Heart left ventricle (tissue), 16 donors: ENCODE measurements around the gene GUCA2A. TPM values are rescaled to one million over a fixed set of nuclear protein-coding genes. Genes with fewer than 3 reads are reported as not detected.

Experiments
- ATAC-seq, 4 donors: fragments of 200-7000 bp; cut with Tn5 transposase; one replicate each; pipeline ENCODE4 v1.9.1; 2020 to 2022; ENCODE audit warnings: moderate library complexity in 4 of 4, mild to moderate bottlenecking in 3 of 4, moderate number of reproducible peaks in 1 of 4
- DNase-seq, 5 donors: peaks; one replicate each; pipeline ENCODE4 v3.0.0-alpha.2; 2020
- H3K27ac ChIP-seq, 12 donors: fragments of 200-600 bp; sonication (generic) in 4 of 12; one replicate each; pipeline versions ENCODE4 v1.5.0 to v1.8.0; 2016 to 2022; ENCODE audit warnings: mild to moderate bottlenecking in 2 of 12
- H3K27me3 ChIP-seq, 9 donors: fragments of 200-600 bp; sonication (generic) in 2 of 9; one replicate each; pipeline versions ENCODE4 v1.5.1 to v1.8.0; 2016 to 2022; ENCODE audit warnings: mild to moderate bottlenecking in 3 of 9
- H3K36me3 ChIP-seq, 9 donors: fragments of 200-600 bp; sonication (generic) in 2 of 9; one replicate each; pipeline versions ENCODE4 v1.5.0 to v1.8.0; 2018 to 2022; ENCODE audit warnings: mild to moderate bottlenecking in 2 of 9
- H3K4me1 ChIP-seq, 12 donors: fragments of 200-600 bp; sonication (generic) in 4 of 12; one replicate each; pipeline versions ENCODE4 v1.5.0 to v1.8.0; 2016 to 2022; ENCODE audit warnings: mild to moderate bottlenecking in 3 of 12
- H3K4me3 ChIP-seq, 12 donors: fragments of 200-600 bp; sonication (generic) in 4 of 12; one replicate each; pipeline versions ENCODE4 v1.5.0 to v1.8.0; 2017 to 2022; ENCODE audit warnings: mild to moderate bottlenecking in 9 of 12, moderate library complexity in 4 of 12
- H3K9me3 ChIP-seq, 12 donors: fragments of 200-600 bp; sonication (generic) in 4 of 12; one replicate each; pipeline versions ENCODE4 v1.5.0 to v1.8.0; 2016 to 2022; ENCODE audit warnings: mild to moderate bottlenecking in 1 of 12
- POLR2A ChIP-seq, 2 donors: fragments of 450-650 bp; IDR thresholded peaks; one replicate each; pipeline ENCODE4 v1.6.1; 2017; ENCODE audit warnings: antibody characterized with exemption in 2 of 2, mild to moderate bottlenecking in 2 of 2, moderate library complexity in 2 of 2
- WGBS, 4 donors: extraction: QIAGEN DNeasy Blood & Tissue Kit in 2 of 4; methylation state at CpG; one replicate each; pipeline versions ENCODE4 v1.1.5 to v1.1.7; 2013 to 2018; 5-methylcytosine and 5-hydroxymethylcytosine counted together
- intact Hi-C, 10 donors: fragments of 100-400 bp; cut with DNase I; formaldehyde crosslinking; loops; one replicate each; pipeline versions ENCODE4 v1.11.1 to v1.14.2; 2022
- polyA plus RNA-seq, 2 donors: library from polyadenylated mRNA; stranded (reverse); fragments of 200-250 nt; gene quantifications; one replicate each; pipeline ENCODE4 v1.2.3, GENCODE V29; 2013
- total RNA-seq, 9 donors: library from RNA; depleted of rRNA in 2 of 9; stranded (reverse); fragments of >200 nt in 2 of 9; fragmentation: NEBNext Ultra II Directional in 3 of 9; extraction: Animal tissue kit (Norgen Biotek cat#: 25700) in 3 of 9; gene quantifications; one replicate each; pipeline versions ENCODE4 v1.1.0 to v1.2.4, GENCODE V29; 2016 to 2023
- TF ChIP-seq, protein P1 (sequence below), 12 donors: fragments of 200-600 bp; sonication (generic) in 4 of 12; IDR thresholded peaks; one replicate each; pipeline versions ENCODE4 v1.5.0 to v1.8.0; 2018 to 2022; ENCODE audit warnings: antibody characterized with exemption in 12 of 12, mild to moderate bottlenecking in 5 of 12
- donor health status: ischemic (EF 13 %, LVEDD 7.1; RV severe dilation, severe dysfunction).
- donor health status: healthy with polysubstance abuse.
- donor health status: DM: no; HTN: yes; CAD: no.
- donor health status: DM: no; HTN: no; CAD: no.
- donor health status: ischemic (EF 25% LVEDD 6.9; RV normal size, moderate dysfunction).
- donor health status: ischemic (EF 25% LVEDD 5.7; RV mildly dilated, moderate dysfunction).
- donor health status: healthy.
- donor health status: DM: yes; HTN: yes; CAD: no.
- donor health status: ischemic (EF 35%, LVEDD 5.7; RV mildly dilated, moderate dysfunction).
- donor health status: nonischemic (EF 11% LVEDD 7.7; RV severe dilation, severe dysfunction).
- donor health status: DM: yes; HTN: yes; CAD: no.
- donor health status: PGD.
- donor health status: ischemic (EF 29% LVEDD 5.4; RV normal size, mild dysfunction).
- donor health status: nonischemic (EF 23%, LVEDD 6.1; RV moderate dilation, normal function).

GUCA2A gene
- total and polyA plus RNA-seq, 11 donors, result not detected

DNA sequence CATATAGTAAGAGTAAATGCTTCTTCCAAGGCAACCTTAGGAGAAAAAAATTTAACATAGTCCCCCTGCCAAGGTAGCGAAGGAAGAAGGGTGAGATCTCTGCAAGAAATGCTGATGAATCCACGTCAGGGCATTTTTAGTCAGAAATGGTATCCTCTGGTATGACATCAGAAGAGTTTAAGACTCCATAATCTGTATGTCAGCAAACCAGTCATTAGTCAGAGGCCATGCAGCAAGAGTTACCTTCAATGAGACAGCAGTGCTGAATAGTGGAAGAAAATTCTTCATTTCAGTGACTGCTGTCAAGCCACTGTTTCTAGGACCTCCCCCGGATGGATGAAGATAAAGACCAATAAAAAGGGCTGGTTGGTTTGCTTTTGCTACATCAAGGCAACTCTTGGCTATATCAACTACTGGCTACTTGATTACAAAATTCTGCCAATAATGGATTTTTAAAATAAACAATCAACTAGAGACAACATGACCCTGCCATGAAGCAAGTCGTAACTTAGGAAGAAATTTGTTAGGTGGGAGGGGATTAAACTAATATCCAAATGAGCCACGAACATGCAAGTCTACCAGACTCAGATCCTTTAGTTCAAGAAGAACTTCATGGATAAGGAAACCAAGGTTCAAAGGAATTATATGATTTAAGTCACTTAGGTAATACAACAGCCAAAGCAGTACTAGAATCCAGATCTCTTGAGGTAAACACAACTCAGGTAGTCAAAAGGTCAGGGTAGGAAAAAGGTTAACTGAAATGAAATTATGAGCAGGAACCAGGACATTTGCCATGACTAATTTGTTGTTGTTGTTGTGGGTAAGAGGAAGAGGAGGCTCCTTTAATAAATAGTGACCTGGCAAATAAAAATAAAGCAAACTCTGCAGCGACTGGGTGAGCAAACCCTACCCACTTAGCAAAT is 25.6 kb upstream of the GUCA2A start:
- no peak overlapping the region for H3K4me3 ChIP-seq
- 91 to 93% (median 91%) methylated on average over 6 of the region's 6 CpGs for WGBS, 4 donors
- no peak overlapping the region for H3K27ac ChIP-seq
- ATAC-seq (no peak), DNase-seq (no peak)
- H3K36me3 ChIP-seq, result peaks cover 0 to 90% (median 69%) of the 10 kb centered on the region in 9 donors
- intact Hi-C loops, result no loop called here
- no peaks in the 10 kb centered on the region for H3K4me1 ChIP-seq
- no peaks in the 10 kb centered on the region for H3K9me3 ChIP-seq
- H3K27me3 ChIP-seq, result no peaks in the 10 kb centered on the region
- TF ChIP-seq, protein P1, sequence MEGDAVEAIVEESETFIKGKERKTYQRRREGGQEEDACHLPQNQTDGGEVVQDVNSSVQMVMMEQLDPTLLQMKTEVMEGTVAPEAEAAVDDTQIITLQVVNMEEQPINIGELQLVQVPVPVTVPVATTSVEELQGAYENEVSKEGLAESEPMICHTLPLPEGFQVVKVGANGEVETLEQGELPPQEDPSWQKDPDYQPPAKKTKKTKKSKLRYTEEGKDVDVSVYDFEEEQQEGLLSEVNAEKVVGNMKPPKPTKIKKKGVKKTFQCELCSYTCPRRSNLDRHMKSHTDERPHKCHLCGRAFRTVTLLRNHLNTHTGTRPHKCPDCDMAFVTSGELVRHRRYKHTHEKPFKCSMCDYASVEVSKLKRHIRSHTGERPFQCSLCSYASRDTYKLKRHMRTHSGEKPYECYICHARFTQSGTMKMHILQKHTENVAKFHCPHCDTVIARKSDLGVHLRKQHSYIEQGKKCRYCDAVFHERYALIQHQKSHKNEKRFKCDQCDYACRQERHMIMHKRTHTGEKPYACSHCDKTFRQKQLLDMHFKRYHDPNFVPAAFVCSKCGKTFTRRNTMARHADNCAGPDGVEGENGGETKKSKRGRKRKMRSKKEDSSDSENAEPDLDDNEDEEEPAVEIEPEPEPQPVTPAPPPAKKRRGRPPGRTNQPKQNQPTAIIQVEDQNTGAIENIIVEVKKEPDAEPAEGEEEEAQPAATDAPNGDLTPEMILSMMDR (IDR thresholded peaks at IDR 0.05), result no peak
- no peak for TF ChIP-seq POLR2A (IDR thresholded peaks at IDR 0.05)

DNA sequence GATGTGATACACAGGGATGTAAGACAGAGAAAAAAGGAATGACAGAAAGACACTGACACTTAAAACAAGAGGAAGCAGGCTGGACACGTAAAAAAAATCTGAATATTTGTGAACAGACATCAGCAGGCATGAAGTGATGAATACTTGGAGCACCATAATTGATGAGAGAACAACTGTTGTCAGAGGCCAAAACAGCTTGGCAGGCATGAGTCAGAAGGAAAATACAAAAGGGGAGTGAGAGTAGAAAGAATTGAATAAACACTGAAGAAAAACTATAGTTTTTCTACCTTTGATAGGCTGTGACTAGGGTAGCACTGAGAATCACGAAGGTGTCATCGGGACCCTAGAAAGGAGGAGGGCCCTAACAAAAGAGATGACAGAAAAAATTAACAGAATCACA is 21.6 kb upstream of the GUCA2A start:
- peaks cover 0 to 88% (median 63%) of the 10 kb centered on the region in 9 donors for H3K36me3 ChIP-seq

DNA sequence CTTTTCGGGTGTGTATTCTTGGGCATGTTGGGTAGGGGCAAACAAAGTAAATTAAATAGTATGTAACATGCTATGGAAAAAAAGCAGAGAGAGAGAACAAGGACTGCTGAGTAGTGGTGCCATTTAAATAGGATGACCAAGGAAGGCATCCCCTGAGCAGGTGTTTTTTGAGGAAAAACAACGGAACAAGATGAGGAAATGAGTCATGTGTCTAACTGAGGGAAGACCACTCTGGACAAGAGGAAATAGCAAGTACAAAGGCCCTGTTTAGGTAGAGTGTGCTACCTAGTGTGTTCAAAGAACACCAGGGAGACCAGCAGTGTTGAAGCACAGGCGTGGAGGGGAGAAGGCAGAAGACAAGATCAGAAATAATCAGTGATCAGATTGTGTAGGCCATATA is 20.1 kb upstream of the GUCA2A start:
- TF ChIP-seq, protein P1 (IDR thresholded peaks at IDR 0.05), result no peak
- no peak for TF ChIP-seq POLR2A (IDR thresholded peaks at IDR 0.05)
- DNase-seq, result no peak
- Histone ChIP-seq H3K9me3 (no peaks in the 10 kb centered on the region), H3K27me3 (no peaks in the 10 kb centered on the region), H3K36me3 (peaks cover 0 to 88% (median 60%) of the 10 kb centered on the region in 9 donors), H3K4me3 (no peak overlapping the region), H3K4me1 (peaks cover 0 to 8% (median 2%) of the 10 kb centered on the region in 12 donors), H3K27ac (no peak overlapping the region)
- intact Hi-C loops, result no loop called here
- WGBS, 4 donors, result 84 to 92% (median 85%) methylated on average over 3 of the region's 3 CpGs
- ATAC-seq, result no peak

More for the DNA sequence above, 21.6 kb upstream of the GUCA2A start:
- Histone ChIP-seq H3K9me3 (no peaks in the 10 kb centered on the region), H3K4me1 (no peaks in the 10 kb centered on the region), H3K27me3 (no peaks in the 10 kb centered on the region), H3K27ac (no peak overlapping the region), H3K4me3 (no peak overlapping the region)
- no peak for DNase-seq
- 77 to 81% (median 79%) methylated on average over 3 of the region's 3 CpGs for WGBS, 4 donors
- TF ChIP-seq, protein P1 (IDR thresholded peaks at IDR 0.05), result no peak
- no peak for TF ChIP-seq POLR2A (IDR thresholded peaks at IDR 0.05)
- ATAC-seq, result no peak
- intact Hi-C loops, result no loop called here

DNA sequence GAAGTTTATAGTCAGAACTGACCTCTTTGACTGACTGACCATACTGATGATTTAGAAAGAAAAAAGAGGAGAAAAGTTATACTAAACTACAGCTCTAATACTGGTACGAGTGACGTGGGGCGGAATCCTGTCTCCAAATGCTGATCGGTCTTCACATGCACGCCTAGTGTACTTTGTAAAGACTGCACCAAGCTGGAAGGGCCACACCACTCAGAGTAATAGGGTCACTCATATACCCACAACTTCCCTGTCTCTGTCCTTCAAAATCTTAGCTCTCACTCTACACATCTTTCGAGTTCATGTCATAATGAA is 19.4 kb upstream of the GUCA2A start:
- peaks cover 0 to 84% (median 53%) of the 10 kb centered on the region in 9 donors for H3K36me3 ChIP-seq
- intact Hi-C loops, result no loop called here
- no peak for TF ChIP-seq POLR2A (IDR thresholded peaks at IDR 0.05)
- TF ChIP-seq, protein P1 (IDR thresholded peaks at IDR 0.05), result no peak
- H3K4me1 ChIP-seq, result peaks cover 0 to 15% (median 8%) of the 10 kb centered on the region in 12 donors
- H3K27me3 ChIP-seq, result no peaks in the 10 kb centered on the region
- H3K27ac ChIP-seq, result no peak overlapping the region
- WGBS, 4 donors, result 92 to 97% (median 96%) methylated on average over 6 of the region's 6 CpGs
- DNase-seq, result no peak
- no peak for ATAC-seq
- H3K4me3 ChIP-seq, result no peak overlapping the region
- no peaks in the 10 kb centered on the region for H3K9me3 ChIP-seq
